ENCODE data around the gene MUSTN1.

DNA sequence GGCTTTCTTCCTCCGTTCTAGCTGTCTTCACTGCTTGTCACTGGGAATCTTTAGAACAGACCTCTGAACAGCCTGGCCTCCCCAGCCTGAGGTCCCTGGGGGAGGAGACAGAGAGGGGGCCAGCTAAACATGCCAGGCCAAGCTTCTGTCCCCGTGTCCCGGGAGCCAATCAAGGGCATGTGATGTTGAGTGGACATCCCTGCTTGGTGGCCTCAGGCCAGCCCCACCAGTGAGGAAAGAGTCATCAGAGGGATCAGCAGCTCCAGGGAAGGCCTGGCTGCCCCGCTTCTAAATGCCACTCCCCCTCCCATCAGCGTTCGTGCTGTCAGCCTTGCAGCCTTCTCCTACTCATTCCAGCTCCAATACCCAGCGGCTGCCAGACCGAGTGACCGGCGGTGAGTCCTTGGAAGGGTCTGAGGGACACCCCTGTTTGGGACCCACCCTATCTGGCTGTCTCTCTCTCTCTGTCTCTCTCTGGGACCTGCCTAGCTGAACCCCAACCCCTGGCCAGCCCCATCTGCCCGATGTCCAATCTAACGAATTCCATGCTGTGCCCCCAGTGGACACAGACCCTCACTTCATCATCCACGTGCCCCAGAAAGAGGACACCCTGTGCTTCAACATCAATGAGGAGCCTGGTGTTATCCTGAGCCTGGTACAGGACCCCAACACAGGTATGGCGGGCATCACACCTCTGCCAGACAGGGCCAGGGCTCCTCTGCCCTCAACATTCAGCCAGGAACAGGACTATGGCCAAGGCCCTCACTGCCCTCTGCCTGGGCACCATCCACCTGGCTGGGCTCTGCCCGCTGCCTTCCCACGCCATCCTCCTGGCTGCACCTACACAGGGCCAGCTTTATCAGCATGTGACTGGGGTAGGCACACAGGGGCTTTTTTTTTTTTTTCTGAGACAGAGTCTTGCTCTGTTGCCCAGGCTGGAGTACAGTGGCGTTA, 46.9 kb downstream of the MUSTN1 start:
- TF ChIP-seq CTCF (IDR thresholded peaks at IDR 0.05) (no peak), POLR2A (IDR thresholded peaks at IDR 0.05) (no peak)
